NCI-H146 treated with DMSO at 0.1 percent for 48 hours (cell line): Measurements from ENCODE around the gene PGA3.
"Not testable (repeated sequence)": the region's sequence is repeated elsewhere in the genome, so short reads cannot be mapped to it uniquely, and the experiment has no call there.

Source experiments
- DNase-seq: peaks from one replicate; lab custom pipeline; 2025; ENCODE audit not compliant: unreplicated experiment; lab: John Stamatoyannopoulos, UW

PGA3 gene

DNA sequence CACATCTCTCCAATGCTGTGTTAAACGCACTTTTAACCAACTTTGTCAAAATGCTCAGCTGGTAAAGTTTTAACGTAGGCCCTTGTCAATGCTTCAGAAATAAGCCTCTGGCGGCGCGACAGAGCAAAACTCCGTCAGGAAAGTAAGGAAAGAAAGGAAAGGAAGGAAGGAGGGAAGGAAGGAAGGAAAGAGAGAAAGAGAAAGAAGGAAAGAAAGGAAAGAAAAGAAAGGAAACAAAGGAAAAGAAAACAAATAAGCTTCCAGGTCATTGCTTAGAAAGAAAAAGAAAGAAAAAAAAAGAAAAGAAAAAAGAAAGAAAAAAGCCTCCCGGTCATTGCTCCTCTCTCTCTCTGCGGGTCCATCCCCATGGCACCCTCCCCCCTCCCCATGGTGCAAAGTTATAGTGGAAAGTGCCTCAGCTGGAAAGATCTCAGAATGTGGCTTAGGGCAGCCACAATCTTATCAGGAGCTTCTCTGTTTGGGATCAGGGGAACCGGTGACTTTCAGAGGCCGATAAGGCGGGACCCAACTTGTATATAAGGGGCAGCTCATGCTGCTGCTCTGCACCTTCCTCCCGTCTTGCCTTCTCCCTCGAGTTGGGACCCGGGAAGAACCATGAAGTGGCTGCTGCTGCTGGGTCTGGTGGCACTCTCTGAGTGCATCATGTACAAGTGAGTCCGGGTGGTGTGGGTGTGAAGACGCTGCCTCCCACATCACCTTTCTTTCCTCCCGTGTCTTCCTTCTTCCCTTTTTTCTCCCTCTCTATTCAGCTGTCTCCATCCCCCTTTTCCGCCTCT is at the start of gene PGA3:
Gene PGA3 (plus strand): TSS at position 566 of the 797 bp plus-strand sequence. CDS start 50 bp downstream, at position 616.
- DNase-seq: not testable (repeated sequence)

GRCh38 chr11:61153593-61154095 is 49.7 kb upstream of the PGA3 start:
- no peak for DNase-seq

DNA sequence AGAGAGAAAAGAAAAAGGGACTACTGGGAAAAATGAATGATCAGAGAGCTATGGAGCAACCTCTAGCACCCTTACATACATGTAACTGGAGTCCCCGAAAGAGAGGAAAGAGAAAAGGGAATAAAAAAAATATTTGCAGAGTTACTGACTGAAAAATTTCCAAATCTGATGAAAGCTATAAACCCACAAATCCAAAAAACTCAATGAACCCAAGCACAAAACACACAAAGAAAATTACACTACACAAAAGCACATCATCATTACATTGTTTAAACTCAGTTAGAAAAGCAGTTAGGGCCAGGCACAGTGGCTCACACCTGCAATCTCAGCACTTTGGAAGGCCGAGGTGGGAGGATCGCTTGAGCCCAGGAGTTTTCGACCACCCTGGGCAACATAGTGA is 48.8 kb upstream of the PGA3 start:
- DNase-seq: no peak

- DNase-seq: no peak
These were observed 48.0 kb upstream of the PGA3 start for GRCh38 chr11:61155312-61155711.

GRCh38 chr11:61155741-61156140 is 47.6 kb upstream of the PGA3 start:
- DNase-seq: no peak

DNA sequence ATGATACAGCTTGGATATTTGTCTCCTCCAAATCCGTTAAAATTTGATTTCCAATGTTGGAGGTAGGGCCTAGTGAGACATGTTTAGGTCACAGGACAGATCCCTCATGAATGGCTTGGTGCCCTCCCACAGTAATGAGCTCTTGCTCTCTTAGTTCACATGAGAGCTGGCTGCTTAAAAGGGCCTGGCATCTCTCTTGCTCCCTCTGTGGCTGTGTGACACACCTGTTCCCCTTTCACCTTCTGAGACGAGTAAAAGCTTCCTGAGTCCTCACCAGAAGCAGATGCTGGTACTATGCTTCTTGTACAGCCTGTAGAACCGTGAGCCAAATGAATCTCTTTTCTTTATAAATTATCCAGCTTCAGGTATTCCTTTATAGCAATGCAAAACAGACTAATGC is 45.6 kb upstream of the PGA3 start:
- no peak for DNase-seq

- DNase-seq: no peak
These were observed 44.5 kb upstream of the PGA3 start for GRCh38 chr11:61158691-61159381.

DNA sequence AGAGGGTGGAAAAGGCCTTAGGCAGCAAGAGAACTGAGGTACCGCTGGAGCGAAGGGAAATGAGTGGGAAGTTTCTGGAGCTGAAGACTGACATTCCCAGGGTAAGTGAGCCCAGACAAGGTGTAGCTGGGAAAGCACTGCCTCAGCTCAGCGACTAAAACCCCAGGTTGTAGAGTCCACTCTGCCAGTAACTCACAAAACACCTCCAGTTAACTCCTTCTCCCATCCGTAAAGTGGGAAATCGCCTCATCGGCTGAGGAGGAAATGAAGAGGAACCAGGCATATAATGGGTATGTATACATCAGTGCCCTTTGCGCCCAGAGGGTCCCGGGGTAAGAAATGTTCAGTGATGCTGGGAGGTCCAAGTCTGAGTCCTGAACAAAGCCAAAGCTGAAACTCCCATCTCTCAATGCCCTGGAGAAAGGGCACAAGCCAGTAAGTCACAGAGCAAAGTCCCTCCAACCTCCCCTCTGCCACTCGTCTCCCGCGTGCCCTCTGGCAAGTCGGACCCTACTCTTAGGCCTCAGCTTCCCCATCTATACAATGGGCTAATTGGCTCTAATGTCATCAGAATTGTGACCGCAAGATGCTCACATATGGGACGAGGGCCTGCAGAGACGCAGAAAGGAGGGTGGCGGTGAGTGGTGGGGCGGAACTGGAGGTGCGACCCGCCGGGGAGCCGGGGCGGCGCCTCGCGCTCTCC is 42.7 kb upstream of the PGA3 start:
- no peak for DNase-seq

DNA sequence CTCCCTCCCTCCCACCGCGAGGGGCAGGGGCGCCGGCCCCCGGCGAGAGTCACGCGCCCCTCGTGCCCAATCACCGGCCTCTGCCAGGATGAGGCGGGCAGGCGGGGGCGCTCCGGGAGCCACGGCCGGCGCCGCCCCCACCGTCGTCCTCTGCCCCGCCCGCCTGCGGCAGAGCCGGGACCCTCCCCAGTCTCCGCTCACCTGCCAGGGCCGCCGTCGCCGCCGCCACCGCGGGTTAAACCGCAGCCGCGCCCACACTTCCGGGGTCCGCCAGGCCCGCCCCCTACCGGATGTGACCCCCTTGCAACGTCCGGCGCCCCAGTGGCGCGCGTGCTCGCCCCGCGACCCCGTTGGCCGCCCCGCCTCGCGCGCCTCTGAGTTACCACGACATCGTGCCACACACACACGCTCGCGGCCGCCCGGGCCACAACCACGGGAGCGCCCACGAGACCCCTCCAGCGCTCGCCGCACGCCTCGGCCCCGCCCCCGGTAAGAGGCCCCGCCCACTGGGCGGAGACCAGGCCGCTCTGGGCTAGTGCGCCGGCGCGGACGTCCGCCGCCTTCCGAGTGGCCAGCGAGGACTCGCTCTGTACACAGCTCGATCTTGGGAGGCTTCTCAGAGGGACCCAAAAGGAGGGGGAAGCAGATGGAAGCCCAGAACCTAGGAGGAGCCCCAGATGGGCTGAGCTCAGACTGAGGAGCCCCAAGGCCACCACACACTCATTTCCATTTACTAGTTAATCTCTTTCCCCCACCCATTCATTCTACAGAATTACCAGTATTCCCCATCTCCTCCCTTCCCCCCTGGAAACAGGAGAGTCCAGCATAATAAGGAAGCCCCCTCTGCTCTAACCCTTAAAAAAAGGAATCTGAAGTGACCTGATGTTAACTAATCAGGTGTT is 41.9 kb upstream of the PGA3 start, which contains the start of gene VPS37C:
Gene VPS37C (minus strand): TSS at position 237 of the 902 bp plus-strand sequence. CDS start 22,597 bp downstream, outside the sequence.
- peak; percentile 81 for DNase-seq

DNA sequence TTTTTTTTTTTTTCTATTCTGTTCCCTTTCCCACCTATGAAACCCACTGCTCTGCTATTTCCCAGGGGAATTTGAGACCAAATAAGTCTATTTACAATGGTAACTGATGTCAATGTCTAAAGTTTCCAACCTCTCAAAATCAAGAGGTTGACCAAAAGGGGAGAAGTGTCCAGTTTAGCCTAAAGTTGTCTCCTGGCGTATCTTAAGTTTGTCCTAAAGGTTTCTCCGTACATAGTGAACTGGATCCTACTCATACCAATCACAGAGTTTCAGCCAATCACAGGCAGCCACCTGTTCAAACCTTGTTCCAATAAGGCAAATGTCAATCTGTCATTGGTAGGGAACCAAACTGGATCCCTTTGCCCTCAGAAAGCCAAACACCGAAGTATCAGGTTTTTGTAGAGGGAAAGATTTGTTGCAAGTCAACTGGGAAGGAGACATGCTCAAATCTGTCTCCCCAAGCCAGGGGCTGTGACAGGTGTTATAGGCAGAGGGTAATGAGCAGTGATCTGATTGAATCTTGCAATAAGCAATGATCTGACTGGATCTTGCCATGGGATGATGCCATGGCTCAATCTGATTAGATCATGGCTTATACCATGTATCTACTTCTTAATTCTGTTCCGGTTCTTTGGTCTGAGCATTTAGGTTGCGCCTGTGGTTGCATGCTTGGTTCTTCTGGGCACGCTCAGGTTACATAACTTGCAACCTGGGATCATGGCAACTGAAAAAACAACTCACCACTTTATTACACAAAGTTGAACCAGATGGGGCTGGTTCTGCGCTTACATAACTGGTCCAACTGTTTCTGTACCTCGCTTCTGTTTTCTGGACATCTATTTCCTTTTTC is 41.0 kb upstream of the PGA3 start:
- peak; percentile 40 for DNase-seq

DNA sequence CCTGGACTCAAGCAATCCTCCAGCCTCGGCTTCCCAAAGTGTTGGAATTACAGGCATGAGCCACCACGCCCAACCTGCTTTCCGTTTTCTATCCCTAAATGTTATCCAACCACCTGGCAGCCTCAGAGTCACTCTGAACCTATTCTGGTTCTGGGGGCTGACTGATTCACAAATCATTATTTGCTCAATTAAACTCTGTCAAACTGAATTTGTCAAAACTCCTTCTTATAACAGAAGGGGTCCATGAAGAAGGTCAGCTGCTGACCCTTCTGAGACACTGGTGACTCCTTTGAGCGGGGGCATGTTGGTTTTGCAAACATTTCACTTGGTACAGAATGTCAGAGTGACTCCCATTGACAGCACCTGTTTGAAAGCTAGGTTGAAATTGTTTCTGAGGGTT is 40.3 kb upstream of the PGA3 start:
- no peak for DNase-seq

GRCh38 chr11:61163714-61164605 is 39.4 kb upstream of the PGA3 start:
- DNase-seq: no peak

DNA sequence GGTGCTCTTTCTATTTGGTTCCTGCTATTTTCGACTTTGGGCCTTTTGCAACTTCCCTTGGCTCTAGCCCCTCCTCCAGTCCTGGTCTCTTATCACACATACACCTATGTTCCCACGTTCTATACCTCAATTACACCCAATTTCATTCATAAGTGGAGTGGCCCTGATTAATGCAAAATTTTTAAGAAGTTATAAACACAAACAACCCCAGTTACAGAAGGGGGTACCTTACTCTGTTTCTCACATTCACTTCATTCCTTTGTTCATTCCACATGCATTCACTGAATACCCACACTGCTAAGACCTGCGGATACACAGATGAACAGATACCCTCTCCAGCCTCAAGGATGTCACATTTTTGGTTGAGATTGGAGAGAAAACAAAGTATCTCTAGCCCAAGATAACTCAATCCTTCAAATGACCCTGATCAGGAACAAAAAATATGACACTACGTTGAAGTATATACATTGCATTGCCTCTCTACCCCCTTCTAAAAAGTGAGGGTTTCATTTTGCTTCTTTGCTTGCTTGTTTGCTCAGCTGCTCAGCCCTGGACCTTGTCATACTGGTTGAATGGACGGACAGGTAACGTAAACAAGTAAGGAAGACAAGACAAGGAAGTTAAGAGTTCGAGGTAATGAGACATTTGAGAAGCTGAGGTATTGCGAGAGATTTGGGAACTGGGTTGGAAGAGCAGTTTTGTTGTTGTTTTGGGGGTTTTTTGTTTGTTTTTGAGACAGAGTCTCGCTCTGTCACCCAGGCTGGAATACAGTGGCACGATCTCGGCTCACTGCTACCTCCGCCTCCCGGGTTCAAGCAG is 38.5 kb upstream of the PGA3 start:
- peak; percentile 79 for DNase-seq

DNA sequence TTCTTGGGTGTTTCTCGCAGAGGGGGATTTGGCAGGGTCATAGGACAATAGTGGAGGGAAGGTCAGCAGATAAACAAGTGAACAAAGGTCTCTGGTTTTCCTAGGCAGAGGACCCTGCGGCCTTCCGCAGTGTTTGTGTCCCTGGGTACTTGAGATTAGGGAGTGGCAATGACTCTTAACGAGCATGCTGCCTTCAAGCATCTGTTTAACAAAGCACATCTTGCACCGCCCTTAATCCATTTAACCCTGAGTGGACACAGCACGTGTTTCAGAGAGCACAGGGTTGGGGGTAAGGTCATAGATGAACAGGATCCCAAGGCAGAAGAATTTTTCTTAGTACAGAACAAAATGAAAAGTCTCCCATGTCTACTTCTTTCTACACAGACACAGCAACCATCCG is 37.5 kb upstream of the PGA3 start:
- DNase-seq: not testable (repeated sequence)

DNA sequence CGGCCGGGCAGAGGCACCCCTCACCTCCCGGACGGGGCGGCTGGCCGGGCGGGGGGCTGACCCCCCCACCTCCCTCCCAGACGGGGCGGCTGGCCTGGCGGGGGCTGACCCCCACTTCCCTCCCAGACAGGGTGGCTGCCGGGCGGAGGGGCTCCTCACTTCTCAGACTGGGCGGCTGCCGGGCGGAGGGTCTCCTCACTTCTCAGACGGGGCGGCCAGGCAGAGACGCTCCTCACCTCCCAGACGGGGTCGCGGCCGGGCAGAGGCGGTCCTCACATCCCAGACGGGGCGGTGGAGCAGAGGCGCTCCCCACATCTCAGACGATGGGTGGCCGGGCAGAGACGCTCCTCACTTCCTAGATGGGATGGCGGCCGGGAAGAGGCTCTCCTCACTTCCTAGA is 37.0 kb upstream of the PGA3 start:
- DNase-seq: not testable (repeated sequence)

- DNase-seq: no peak
These were observed 35.1 kb upstream of the PGA3 start for GRCh38 chr11:61168042-61168688.

DNA sequence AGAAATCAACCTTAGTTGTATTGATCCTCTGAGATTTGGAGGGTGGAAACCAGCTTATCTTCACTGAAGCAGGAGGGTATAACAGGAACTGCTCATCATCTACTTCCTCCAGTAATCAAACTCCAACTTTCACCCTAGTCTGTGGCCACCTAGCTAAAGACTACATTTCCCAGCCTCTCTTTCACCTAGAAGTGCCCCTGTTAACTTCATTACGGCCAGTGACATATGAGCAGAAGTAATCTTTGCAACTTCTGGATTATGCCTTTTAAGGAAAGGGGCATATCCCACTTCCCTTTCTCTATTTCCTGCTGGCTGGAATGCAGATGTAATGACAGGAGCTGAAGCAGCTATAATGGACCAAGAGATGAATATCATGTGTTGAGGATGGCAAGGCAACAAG is 34.5 kb upstream of the PGA3 start:
- no peak for DNase-seq
